ENCODE results near the gene EEF1AKMT4.

Gene EEF1AKMT4

GRCh38 chr3:184236033-184236410 lies 13.4 kb upstream of the EEF1AKMT4 start:
- DNase-seq = no peak

- peak; percentile 19 for DNase-seq
Measured at GRCh38 chr3:184236636-184237035, 12.8 kb upstream of the EEF1AKMT4 start.

DNA sequence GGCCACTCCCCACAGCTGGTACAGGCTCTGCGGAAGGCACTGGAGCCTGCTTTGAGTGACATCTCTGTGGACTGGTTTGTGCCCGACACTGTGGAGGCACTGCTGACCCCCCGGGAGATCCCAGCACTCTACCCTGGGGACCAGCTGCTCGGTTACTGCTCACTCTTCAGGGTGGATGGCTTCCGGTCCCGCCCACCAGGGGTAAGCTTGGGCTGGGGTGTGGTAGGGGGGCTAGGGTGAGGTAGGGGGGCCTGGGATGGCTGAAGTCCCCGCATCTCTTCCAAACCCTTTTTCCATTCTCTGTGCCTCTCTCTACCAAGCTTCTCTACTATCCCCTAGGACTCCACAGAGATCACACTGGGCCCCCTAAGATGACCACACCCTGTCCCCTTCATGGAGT lies 12.3 kb upstream of the EEF1AKMT4 start:
- peak; percentile 25 for DNase-seq

GRCh38 chr3:184237807-184238206 lies 11.7 kb upstream of the EEF1AKMT4 start:
- DNase-seq = peak; percentile 38

DNA sequence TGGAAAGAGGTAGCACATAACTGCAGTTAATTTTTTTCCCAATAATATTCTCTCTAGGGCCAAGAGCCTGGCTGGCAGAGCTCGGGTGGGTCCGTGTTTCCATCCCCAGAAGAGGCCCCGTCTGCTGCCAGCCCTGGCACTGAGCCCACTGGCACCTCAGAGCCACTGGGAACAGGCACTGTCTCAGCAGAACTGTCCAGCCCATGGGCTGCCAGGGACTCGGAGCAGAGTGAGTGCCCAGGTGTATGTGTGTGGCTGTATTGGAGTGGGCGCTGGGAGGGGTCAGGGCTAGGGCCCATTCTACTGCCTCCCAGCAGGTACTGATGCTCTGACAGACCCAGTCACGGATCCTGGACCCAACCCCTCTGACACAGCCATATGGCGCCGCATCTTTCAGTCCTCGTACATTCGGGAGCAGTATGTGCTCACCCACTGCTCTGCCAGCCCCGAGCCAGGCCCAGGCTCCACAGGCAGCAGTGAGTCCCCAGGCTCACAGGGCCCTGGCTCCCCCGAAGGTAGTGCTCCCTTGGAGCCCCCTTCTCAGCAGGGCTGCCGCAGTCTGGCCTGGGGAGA lies 11.1 kb upstream of the EEF1AKMT4 start:
- peak; percentile 42 for DNase-seq

DNA sequence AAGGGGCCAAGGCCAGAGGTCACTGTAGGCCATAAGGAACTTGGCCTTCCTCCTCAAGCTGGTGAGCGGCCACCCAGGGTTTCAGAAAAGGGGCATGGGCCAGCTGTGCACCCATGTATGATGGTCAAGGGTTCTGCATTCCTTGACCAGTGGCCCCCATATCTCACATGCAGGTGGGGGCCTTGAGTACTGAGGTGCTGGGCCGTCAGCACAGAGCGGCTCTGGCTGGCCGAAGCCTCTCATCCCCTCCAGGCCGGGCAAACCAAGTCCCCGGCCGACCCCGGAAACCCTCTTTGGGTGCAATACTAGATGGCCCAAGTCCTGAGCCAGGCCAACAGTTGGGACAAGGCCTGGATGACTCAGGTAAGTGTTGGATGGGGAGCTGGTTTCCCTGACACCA lies 10.3 kb upstream of the EEF1AKMT4 start:
- no peak for DNase-seq

- no peak for DNase-seq
Measured at GRCh38 chr3:184239708-184240107, 9.8 kb upstream of the EEF1AKMT4 start.

DNA sequence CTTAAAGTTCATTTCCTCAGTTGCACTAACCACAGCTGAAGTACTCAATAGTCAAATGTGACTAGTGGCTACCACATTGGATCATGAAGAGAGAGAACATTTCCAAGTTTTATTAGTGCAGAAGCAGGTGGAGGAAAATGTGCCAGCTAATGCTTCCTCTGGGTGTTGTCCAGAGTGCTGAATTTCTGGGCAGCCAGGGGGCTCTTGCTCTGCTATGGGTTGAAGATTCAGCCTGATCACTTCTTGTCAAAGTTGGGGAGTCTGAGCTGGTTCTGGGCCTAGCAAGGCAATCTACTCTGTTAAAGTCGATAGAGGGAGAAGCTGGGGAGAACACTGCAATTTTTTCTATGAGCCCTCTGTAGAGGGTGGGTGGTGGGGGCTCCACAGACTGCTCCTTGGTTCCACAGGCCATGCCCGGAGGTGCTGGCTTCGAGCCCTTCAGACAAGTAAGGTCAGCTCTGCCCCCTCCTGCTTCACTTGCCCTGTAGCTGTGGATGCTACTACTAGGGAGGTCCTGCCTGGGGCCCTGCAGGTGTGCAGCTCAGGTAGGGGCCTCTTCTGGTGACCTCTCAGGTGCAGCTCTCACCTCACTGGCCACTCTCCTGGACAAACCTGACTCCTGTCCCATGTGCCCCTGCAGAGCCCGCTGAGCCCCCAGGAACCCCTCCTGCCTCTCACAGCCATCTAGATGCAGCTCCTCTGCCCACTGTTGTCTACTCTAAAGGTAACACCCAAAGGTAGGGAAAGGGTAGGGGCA lies 8.9 kb upstream of the EEF1AKMT4 start:
- no peak for DNase-seq

GRCh38 chr3:184241141-184241446 lies 8.4 kb upstream of the EEF1AKMT4 start:
- DNase-seq = no peak

DNA sequence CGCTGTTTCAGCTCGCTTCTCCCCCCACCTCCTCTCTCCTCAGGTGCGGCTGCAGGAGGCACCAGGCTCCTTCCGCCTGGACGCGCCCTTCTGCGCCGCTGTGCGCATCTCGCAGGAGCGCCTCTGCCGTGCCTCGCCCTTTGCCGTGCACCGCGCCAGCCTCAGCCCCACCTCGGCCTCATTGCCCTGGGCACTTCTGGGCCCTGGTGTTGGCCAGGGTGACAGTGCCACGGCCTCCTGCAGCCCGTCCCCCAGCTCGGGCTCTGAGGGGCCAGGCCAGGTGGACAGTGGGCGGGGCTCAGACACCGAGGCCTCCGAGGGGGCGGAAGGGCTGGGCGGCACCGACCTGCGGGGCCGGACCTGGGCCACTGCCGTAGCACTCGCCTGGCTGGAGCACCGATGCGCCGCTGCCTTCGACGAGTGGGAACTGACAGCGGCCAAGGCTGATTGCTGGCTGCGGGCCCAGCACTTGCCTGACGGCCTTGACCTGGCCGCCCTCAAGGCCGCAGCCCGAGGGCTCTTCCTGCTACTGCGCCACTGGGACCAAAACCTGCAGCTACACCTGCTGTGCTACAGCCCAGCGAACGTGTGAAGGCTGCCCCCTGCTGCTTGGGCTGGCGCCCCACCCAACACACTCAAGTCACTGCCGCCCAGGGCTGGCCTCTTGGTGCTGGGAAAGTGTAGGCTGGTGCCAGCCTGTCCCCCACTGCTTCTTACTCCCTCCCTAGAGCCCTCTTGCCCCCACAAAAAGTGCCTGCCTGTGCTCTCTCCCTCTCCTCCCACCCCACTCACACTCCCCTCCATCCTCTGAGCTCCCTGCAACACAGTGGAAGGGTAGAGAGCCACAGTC lies 7.8 kb upstream of the EEF1AKMT4 start:
- DNase-seq = peak; percentile 32

GRCh38 chr3:184242297-184242685 lies 7.2 kb upstream of the EEF1AKMT4 start:
- DNase-seq = no peak

GRCh38 chr3:184248454-184249411 lies 739 bp upstream of the EEF1AKMT4 start, which contains the start of gene ALG3:
Gene ALG3 (minus strand): TSS chr3:184248962. CDS start chr3:184248940, 22 bp downstream.
- peak; percentile 78 for DNase-seq

GRCh38 chr3:184250167-184250828 lies 826 bp downstream of the EEF1AKMT4 start:
- DNase-seq = peak; percentile 96

DNA sequence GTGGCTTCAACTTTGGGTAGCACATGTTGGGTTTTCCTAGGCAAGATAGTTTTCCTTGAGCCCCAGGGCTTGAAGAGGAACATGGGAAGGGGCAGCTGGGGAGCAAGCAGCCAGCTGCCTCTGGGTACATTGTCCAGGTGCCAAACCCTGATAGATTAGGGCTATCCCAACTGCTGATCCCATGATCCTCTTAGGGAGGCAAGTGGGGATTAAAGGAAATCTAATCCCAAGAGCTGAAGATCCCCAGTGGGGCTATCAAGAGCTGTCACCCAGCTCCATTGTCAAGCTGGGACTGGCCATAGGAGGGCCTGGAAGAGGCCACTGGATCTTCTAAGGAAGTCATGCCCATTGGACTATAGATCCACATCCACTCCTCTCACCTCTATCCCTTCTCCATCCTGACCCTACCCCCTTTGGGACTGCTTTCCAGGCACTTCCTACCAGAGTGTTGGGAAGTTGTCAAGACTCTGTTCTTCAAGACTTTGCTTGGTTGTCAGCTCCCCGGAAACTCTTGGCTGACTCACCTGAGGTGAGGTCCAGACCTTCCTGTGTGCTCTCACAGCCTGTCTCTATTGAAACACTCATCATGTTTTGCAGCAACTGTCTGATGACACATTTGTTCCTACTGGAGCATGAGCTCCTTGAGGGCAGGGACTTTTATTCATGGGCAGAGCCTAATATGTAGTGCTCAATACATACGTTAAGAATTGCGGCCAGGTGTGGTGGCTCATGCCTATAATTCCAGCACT lies 6.0 kb downstream of the EEF1AKMT4 start:
- no peak for DNase-seq

DNA sequence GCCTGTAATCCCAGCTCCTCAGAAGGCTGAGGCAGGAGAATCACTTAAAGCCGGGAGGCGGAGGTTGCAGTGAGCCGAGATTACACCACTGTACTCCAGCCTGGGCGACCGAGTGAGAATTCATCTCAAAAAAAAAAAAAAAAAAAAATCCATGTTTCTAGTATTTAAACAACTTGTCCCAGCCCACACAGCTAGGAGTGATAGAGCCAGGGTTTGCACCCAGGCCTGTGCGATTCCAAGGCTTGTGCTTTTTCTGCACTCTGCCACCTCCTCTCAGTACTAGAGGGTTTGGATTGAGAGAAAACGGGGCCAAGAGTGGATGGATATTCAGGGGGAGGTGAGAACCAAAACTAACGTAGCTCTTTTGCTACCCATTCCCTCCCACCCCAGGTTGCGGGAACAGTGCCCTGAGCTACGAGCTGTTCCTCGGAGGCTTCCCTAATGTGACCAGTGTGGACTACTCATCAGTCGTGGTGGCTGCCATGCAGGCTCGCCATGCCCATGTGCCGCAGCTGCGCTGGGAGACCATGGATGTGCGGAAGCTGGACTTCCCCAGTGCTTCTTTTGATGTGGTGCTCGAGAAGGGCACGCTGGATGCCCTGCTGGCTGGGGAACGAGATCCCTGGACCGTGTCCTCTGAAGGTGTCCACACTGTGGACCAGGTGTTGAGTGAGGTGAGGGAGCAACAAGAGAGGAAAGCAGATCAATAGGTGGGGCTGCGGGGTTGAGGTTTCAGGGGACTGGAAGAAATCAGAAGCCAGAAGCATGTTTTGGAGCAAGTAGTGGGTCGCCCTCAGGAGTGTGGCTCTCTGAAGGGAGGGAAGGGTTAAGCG lies 7.8 kb downstream of the EEF1AKMT4 start:
- no peak for DNase-seq

DNA sequence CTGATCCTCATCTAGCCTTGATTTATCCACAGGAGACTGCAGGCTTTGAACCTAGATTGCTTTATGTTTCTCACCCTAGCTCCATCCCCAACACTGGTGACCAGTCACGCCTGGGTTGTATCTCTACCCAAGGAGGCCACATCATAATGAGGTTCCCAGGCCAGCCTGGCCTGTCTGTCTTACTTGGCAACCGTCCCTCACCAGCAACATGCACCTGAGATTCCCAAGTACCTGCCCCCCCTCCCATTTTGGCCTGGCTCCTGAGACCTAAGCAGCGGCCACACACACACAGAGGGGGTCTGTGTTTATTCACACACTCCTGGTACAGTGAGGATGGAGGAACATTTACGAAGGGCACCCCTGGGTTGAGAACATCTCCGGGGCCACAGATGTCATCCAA lies 9.5 kb downstream of the EEF1AKMT4 start:
- DNase-seq = no peak

GRCh38 chr3:184259396-184259877 lies 10.0 kb downstream of the EEF1AKMT4 start:
- no peak for DNase-seq

- DNase-seq = peak; percentile 45
Measured at GRCh38 chr3:184259878-184260723, 10.6 kb downstream of the EEF1AKMT4 start.

DNA sequence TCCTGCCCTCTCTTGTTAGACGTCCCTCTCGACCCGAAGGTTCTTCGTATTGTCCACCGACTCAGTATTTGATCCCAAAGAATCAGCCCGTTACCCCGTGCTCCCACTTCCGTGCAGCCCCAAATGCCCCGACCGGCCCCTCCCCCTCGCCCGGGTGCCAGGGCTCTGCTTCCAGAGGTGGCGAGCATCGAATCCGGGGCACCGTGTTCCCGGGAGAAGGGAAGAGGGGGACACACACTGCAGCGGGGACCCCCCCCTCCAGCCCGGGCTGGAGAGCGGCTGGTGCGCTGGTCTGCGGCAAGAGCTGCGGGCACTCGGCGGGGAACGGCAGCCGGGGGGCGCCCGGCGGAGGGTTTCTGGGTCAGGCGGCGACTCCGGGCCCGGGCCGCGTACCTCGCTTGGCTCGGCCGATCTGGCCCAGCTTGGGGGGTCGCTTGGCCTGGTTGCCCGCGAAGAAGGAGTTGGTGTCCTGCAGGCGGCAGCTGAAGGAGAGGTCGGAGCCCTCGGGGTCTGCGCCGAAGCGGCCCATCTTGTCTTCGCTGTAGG lies 11.3 kb downstream of the EEF1AKMT4 start:
- peak; percentile 40 for DNase-seq

Data from NCI-H2171 treated with DMSO at 0.1 percent for 48 hours (cell line).